H7 (cell line): ENCODE data around the gene PPM1A. TPM values are rescaled to one million over a fixed set of nuclear protein-coding genes. Genes with fewer than 3 reads are reported as not detected.
"Not testable (repeated sequence)": the region's sequence is repeated elsewhere in the genome, so short reads cannot be mapped to it uniquely, and the experiment has no call there.

Source experiments
- DNase-seq: peaks from one replicate; pipeline ENCODE4 v3.0.0; 2012
- H3K27me3 ChIP-seq: 2 replicates; pipeline ENCODE4 v1.6.0; 2011; ENCODE audit warnings: mild to moderate bottlenecking, low read length; ENCODE audit not compliant: control insufficient read depth, insufficient read depth
- H3K36me3 ChIP-seq: replicated peaks from 2 replicates; pipeline ENCODE4 v1.5.1; 2011; ENCODE audit warnings: low read length; ENCODE audit not compliant: control insufficient read depth, insufficient read depth
- H3K4me3 ChIP-seq: 2 replicates; pipeline ENCODE4 v1.5.1; 2011; ENCODE audit warnings: low read depth, mild to moderate bottlenecking, control low read depth, low read length, moderate library complexity; ENCODE audit not compliant: insufficient read depth
- total RNA-seq: library from RNA; depleted of rRNA; stranded (reverse); fragments of >200 nt; shearing (Covaris generic); gene quantifications from 2 replicates; pipeline ENCODE4 v1.2.3, GENCODE V29; 2014

Gene PPM1A
- total RNA-seq, 1 experiment from 2014 or later: 16.9 TPM

GRCh38 chr14:60304509-60304908, 55.5 kb downstream of the PPM1A start:
- Histone ChIP-seq H3K27me3 (no peaks in the 10 kb centered on the region), H3K4me3 (no peak overlapping the region), H3K36me3 (no peaks in the 10 kb centered on the region)
- DNase-seq: no peak

GRCh38 chr14:60309867-60310552, 61.0 kb downstream of the PPM1A start:
- Histone ChIP-seq H3K4me3 (no peak overlapping the region), H3K27me3 (no peaks in the 10 kb centered on the region), H3K36me3 (no peaks in the 10 kb centered on the region)
- no peak for DNase-seq

- H3K27me3 ChIP-seq: no peaks in the 10 kb centered on the region
- no peak overlapping the region for H3K4me3 ChIP-seq
- no peaks in the 10 kb centered on the region for H3K36me3 ChIP-seq
- DNase-seq: no peak
Observed at GRCh38 chr14:60311417-60311816, 62.4 kb downstream of the PPM1A start.

- Histone ChIP-seq H3K4me3 (no peak overlapping the region), H3K27me3 (no peaks in the 10 kb centered on the region), H3K36me3 (no peaks in the 10 kb centered on the region)
- no peak for DNase-seq
Observed at GRCh38 chr14:60313093-60313492, 64.1 kb downstream of the PPM1A start.

GRCh38 chr14:60315196-60315990, 66.4 kb downstream of the PPM1A start:
- DNase-seq: no peak
- Histone ChIP-seq H3K27me3 (no peaks in the 10 kb centered on the region), H3K4me3 (no peak overlapping the region), H3K36me3 (no peaks in the 10 kb centered on the region)

- Histone ChIP-seq H3K4me3 (no peak overlapping the region), H3K36me3 (no peaks in the 10 kb centered on the region), H3K27me3 (no peaks in the 10 kb centered on the region)
- peak; percentile 20 for DNase-seq
Observed at GRCh38 chr14:60317609-60318008, 68.6 kb downstream of the PPM1A start.

- H3K27me3 ChIP-seq, H3K4me3 ChIP-seq, H3K36me3 ChIP-seq, DNase-seq: not testable (repeated sequence)
Observed at GRCh38 chr14:60320860-60321259, 71.8 kb downstream of the PPM1A start.

- Histone ChIP-seq H3K36me3 (no peaks in the 10 kb centered on the region), H3K4me3 (no peak overlapping the region), H3K27me3 (peaks cover 6% of the 10 kb centered on the region)
- DNase-seq: no peak
Observed at GRCh38 chr14:60323199-60323896, 74.3 kb downstream of the PPM1A start.

GRCh38 chr14:60324837-60325236, 75.8 kb downstream of the PPM1A start:
- no peak for DNase-seq
- H3K27me3 ChIP-seq: peaks cover 6% of the 10 kb centered on the region
- H3K36me3 ChIP-seq: no peaks in the 10 kb centered on the region
- H3K4me3 ChIP-seq: no peak overlapping the region

GRCh38 chr14:60326274-60326673, 77.3 kb downstream of the PPM1A start:
- no peak for DNase-seq
- peaks cover 6% of the 10 kb centered on the region for H3K27me3 ChIP-seq
- H3K4me3 ChIP-seq: no peak overlapping the region
- H3K36me3 ChIP-seq: no peaks in the 10 kb centered on the region

- Histone ChIP-seq H3K36me3 (no peaks in the 10 kb centered on the region), H3K27me3 (peaks cover 6% of the 10 kb centered on the region), H3K4me3 (peak overlapping the region; percentile 41)
- peak; percentile 77 for DNase-seq
Observed at GRCh38 chr14:60327447-60328331, 78.7 kb downstream of the PPM1A start.

GRCh38 chr14:60328583-60328982, 79.6 kb downstream of the PPM1A start:
- H3K36me3 ChIP-seq: no peaks in the 10 kb centered on the region
- peaks cover 6% of the 10 kb centered on the region for H3K27me3 ChIP-seq
- peak; percentile 67 for DNase-seq
- H3K4me3 ChIP-seq: no peak overlapping the region

GRCh38 chr14:60329274-60329673, 80.3 kb downstream of the PPM1A start:
- Histone ChIP-seq H3K27me3 (peaks cover 6% of the 10 kb centered on the region), H3K4me3 (no peak overlapping the region), H3K36me3 (no peaks in the 10 kb centered on the region)
- DNase-seq: no peak
